Measurements from ENCODE around the gene NUDT17.
"Not testable (repeated sequence)": the region's sequence is repeated elsewhere in the genome, so short reads cannot be mapped to it uniquely, and the experiment has no call there.

NUDT17 gene

DNA sequence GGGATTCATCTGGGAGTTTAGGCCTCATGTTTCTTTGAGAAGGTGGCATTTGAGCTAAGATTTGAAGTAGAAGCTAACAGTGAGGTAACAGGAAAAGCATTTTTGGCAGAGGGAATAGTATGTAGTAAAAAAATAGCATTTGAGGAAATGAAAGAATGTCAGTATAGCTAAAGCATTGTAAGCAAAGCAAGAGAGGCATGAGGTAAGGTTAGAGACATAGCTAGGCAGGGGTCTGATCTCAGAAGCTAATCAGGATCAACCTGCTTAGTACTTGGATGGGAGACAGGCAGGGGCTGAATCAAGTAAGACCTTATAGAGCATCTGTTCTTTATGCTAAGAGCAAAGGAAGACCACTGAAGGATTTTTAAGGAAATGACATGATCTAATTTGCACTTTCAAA, 17.5 kb upstream of the NUDT17 start:
- H4K20me1 ChIP-seq (ENCODE audit: insufficient read depth, low read length, poor library complexity, severe bottlenecking) = peaks cover 24% of the 10 kb centered on the region
- TF ChIP-seq, protein P1, sequence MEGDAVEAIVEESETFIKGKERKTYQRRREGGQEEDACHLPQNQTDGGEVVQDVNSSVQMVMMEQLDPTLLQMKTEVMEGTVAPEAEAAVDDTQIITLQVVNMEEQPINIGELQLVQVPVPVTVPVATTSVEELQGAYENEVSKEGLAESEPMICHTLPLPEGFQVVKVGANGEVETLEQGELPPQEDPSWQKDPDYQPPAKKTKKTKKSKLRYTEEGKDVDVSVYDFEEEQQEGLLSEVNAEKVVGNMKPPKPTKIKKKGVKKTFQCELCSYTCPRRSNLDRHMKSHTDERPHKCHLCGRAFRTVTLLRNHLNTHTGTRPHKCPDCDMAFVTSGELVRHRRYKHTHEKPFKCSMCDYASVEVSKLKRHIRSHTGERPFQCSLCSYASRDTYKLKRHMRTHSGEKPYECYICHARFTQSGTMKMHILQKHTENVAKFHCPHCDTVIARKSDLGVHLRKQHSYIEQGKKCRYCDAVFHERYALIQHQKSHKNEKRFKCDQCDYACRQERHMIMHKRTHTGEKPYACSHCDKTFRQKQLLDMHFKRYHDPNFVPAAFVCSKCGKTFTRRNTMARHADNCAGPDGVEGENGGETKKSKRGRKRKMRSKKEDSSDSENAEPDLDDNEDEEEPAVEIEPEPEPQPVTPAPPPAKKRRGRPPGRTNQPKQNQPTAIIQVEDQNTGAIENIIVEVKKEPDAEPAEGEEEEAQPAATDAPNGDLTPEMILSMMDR (conservative IDR thresholded peaks at IDR 0.05; ENCODE audit: low read length) = no peak
- no peak for TF ChIP-seq EZH2phosphoT487 (IDR thresholded peaks at IDR 0.05; ENCODE audit: borderline replicate concordance)
- peaks cover 34% of the 10 kb centered on the region for H3K4me1 ChIP-seq (ENCODE audit: insufficient read depth, low read length, poor library complexity, severe bottlenecking)
- H3K27me3 ChIP-seq (ENCODE audit: insufficient read depth, low read length, poor library complexity, severe bottlenecking) = no peaks in the 10 kb centered on the region
- H3K9ac ChIP-seq (ENCODE audit: low read depth, low read length, poor library complexity, severe bottlenecking) = no peak overlapping the region
- H3K36me3 ChIP-seq (ENCODE audit: insufficient read depth, low read length) = peaks cover 58% of the 10 kb centered on the region
- no peaks in the 10 kb centered on the region for H3K9me2 ChIP-seq (replicated peaks; ENCODE audit: low read depth, low read length)
- H3K4me3 ChIP-seq (ENCODE audit: low read length, poor library complexity, severe bottlenecking) = no peak overlapping the region
- H3K9me3 ChIP-seq (ENCODE audit: insufficient read depth, low read depth, low read length) = no peaks in the 10 kb centered on the region
- H3F3A ChIP-seq (ENCODE audit: low read depth) = no peaks in the 10 kb centered on the region
- H3K79me2 ChIP-seq (ENCODE audit: insufficient read depth, low read length) = peaks cover 33% of the 10 kb centered on the region
- no peak overlapping the region for H2AFZ ChIP-seq (ENCODE audit: low read length)
- H3K4me2 ChIP-seq (ENCODE audit: low read depth, low read length, poor library complexity, severe bottlenecking) = peak overlapping the region; percentile 22

DNA sequence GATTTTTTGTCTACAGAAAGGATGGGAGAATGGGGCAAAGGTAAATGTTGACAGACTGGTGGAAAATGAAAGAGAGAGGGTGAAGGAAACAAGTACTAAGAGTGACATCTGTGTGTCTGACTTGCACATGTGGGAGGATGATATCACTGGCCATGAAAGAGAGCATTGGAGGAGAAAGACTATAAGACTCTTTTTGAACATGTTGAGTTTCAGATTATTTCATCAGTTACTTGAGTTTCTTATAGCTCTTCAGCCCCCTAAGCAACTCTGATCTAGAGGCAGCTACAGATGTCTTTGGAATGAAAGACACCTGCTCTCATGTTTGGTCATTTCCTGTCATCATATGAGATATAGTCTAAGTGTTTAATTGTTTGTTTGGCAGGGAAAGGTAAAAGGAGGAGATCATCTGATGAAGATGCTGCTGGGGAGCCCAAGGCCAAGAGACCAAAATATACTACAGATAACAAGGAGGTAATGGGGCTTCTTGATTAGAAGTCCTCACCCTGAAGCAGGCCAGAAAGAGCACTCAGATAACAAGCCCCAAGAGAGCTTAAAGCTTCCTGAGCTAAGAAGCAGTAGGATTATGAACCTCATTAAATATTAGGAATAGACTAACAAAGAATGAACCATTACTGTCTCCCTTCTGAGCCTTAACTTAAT, 16.9 kb upstream of the NUDT17 start:
- peaks cover 64% of the 10 kb centered on the region for H3K36me3 ChIP-seq (ENCODE audit: insufficient read depth, low read length)
- H3K9ac ChIP-seq (ENCODE audit: low read depth, low read length, poor library complexity, severe bottlenecking) = no peak overlapping the region
- H3K4me1 ChIP-seq (ENCODE audit: insufficient read depth, low read length, poor library complexity, severe bottlenecking) = peaks cover 34% of the 10 kb centered on the region
- peaks cover 33% of the 10 kb centered on the region for H3K79me2 ChIP-seq (ENCODE audit: insufficient read depth, low read length)
- H3K27me3 ChIP-seq (ENCODE audit: insufficient read depth, low read length, poor library complexity, severe bottlenecking) = no peaks in the 10 kb centered on the region
- no peaks in the 10 kb centered on the region for H3K9me3 ChIP-seq (ENCODE audit: insufficient read depth, low read depth, low read length)
- H3F3A ChIP-seq (ENCODE audit: low read depth) = 0 out of 2 replicates have a peak, but pooled peaks cover 3% of the 10 kb centered on the region
- peak overlapping the region; percentile 22 for H3K4me2 ChIP-seq (ENCODE audit: low read depth, low read length, poor library complexity, severe bottlenecking)
- no peaks in the 10 kb centered on the region for H3K9me2 ChIP-seq (replicated peaks; ENCODE audit: low read depth, low read length)
- H3K4me3 ChIP-seq (ENCODE audit: low read length, poor library complexity, severe bottlenecking) = no peak overlapping the region
- peaks cover 24% of the 10 kb centered on the region for H4K20me1 ChIP-seq (ENCODE audit: insufficient read depth, low read length, poor library complexity, severe bottlenecking)
- H2AFZ ChIP-seq (ENCODE audit: low read length) = no peak overlapping the region
- TF ChIP-seq, protein P1 (conservative IDR thresholded peaks at IDR 0.05; ENCODE audit: low read length) = no peak
- no peak for TF ChIP-seq EZH2phosphoT487 (IDR thresholded peaks at IDR 0.05; ENCODE audit: borderline replicate concordance)

DNA sequence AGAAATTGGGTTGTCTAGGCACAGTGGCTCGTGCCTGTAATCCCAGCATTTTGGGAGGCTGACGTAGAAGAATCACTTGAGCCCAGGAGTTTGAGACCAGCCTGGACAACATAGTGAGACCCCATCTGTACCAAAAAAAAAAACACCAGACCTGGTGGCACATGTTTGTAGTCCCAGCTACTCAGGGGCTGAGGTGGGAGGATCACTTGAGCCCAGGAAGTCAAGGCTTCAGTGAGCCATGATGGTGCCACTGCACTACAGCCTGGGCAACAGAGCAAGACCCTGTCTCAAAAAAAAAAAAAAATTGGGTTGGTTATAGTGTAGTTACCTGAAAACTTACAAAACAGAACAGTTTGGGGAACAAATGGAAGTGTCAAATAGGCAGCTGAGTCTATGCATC, 14.6 kb upstream of the NUDT17 start:
- H3K4me2 ChIP-seq (ENCODE audit: low read depth, low read length, poor library complexity, severe bottlenecking); H3F3A ChIP-seq (ENCODE audit: low read depth); H3K9me3 ChIP-seq (ENCODE audit: insufficient read depth, low read depth, low read length); H3K9ac ChIP-seq (ENCODE audit: low read depth, low read length, poor library complexity, severe bottlenecking); H3K4me3 ChIP-seq (ENCODE audit: low read length, poor library complexity, severe bottlenecking); H3K9me2 ChIP-seq (replicated peaks; ENCODE audit: low read depth, low read length); H3K27me3 ChIP-seq (ENCODE audit: insufficient read depth, low read length, poor library complexity, severe bottlenecking); H2AFZ ChIP-seq (ENCODE audit: low read length): not testable (repeated sequence)
- H4K20me1 ChIP-seq (ENCODE audit: insufficient read depth, low read length, poor library complexity, severe bottlenecking) = peaks cover 13% of the 10 kb centered on the region
- peaks cover 23% of the 10 kb centered on the region for H3K4me1 ChIP-seq (ENCODE audit: insufficient read depth, low read length, poor library complexity, severe bottlenecking)
- H3K79me2 ChIP-seq (ENCODE audit: insufficient read depth, low read length) = peaks cover 15% of the 10 kb centered on the region
- H3K36me3 ChIP-seq (ENCODE audit: insufficient read depth, low read length) = peaks cover 76% of the 10 kb centered on the region

DNA sequence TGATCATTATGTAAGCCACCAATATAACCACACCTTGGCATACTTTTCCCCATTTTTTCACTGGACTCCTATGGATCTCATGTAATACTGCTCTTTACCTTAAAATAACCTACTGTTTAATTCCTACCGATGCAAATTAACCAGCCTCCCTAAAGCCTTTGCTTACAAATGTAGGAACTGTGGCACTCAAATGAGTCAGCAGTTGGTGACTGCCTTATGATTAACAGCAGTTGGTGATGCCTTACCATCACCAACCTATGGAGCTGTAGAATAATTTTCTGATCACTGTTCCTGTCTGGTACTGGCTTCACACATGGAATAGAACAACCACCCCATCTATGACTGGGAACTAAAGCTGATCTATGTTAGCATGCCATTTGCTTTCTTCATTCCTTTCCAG, 7.8 kb upstream of the NUDT17 start:
- 0 out of 2 replicates have a peak, but pooled peaks cover 3% of the 10 kb centered on the region for H3F3A ChIP-seq (ENCODE audit: low read depth)

More for the DNA sequence above, 7.8 kb upstream of the NUDT17 start:
- TF ChIP-seq EZH2phosphoT487 (IDR thresholded peaks at IDR 0.05; ENCODE audit: borderline replicate concordance) = no peak
- TF ChIP-seq, protein P1 (conservative IDR thresholded peaks at IDR 0.05; ENCODE audit: low read length) = no peak
- Histone ChIP-seq H3K4me2 (ENCODE audit: low read depth, low read length, poor library complexity, severe bottlenecking) (no peak overlapping the region), H3K27me3 (ENCODE audit: insufficient read depth, low read length, poor library complexity, severe bottlenecking) (no peaks in the 10 kb centered on the region), H3K4me3 (ENCODE audit: low read length, poor library complexity, severe bottlenecking) (no peak overlapping the region), H3K9ac (ENCODE audit: low read depth, low read length, poor library complexity, severe bottlenecking) (no peak overlapping the region), H3K36me3 (ENCODE audit: insufficient read depth, low read length) (peaks cover 81% of the 10 kb centered on the region), H2AFZ (ENCODE audit: low read length) (no peak overlapping the region), H3K9me3 (ENCODE audit: insufficient read depth, low read depth, low read length) (no peaks in the 10 kb centered on the region), H3K79me2 (ENCODE audit: insufficient read depth, low read length) (no peaks in the 10 kb centered on the region), H3K9me2 (replicated peaks; ENCODE audit: low read depth, low read length) (no peaks in the 10 kb centered on the region), H4K20me1 (ENCODE audit: insufficient read depth, low read length, poor library complexity, severe bottlenecking) (no peaks in the 10 kb centered on the region), H3K4me1 (ENCODE audit: insufficient read depth, low read length, poor library complexity, severe bottlenecking) (no peaks in the 10 kb centered on the region)
